B cell (primary cell): ENCODE results near the gene TIMM21. TPM values are rescaled to one million over a fixed set of nuclear protein-coding genes. Genes with fewer than 3 reads are reported as not detected.

Experiments
- ATAC-seq: fragments of 200-7000 bp; cut with Tn5 transposase; one replicate; pipeline ENCODE4 v1.10.0; 2021; ENCODE audit warnings: low read depth, mild to moderate bottlenecking, moderate number of reproducible peaks, moderate library complexity
- CTCF ChIA-PET: fragments of 350-600 bp; sonication (Branson Sonifier 250); formaldehyde crosslinking; loops from one replicate; lab custom pipeline; 2021; ENCODE audit warnings: antibody characterized with exemption, inconsistent platforms; lab: Charles Lee
- POLR2A ChIA-PET: fragments of 350-600 bp; sonication (Branson Sonifier 250); formaldehyde crosslinking; loops from one replicate; lab custom pipeline; 2021; ENCODE audit warnings: antibody characterized with exemption; lab: Charles Lee
- DNase-seq: peaks from one replicate; pipeline ENCODE4 v3.0.0; 2013
- H2AFZ ChIP-seq: 2 replicates; pipeline ENCODE4 v1.6.1; 2012; ENCODE audit warnings: mild to moderate bottlenecking, low read depth, low read length; ENCODE audit not compliant: insufficient read depth, poor library complexity, severe bottlenecking
- H3K27ac ChIP-seq, 2 donors: 1 replicate in 1 of 2; 2 replicates in 1 of 2; pipeline ENCODE4 v1.5.1; 2012 to 2013; ENCODE audit warnings: low read length in 2 of 2, mild to moderate bottlenecking in 2 of 2, moderate library complexity in 1 of 2
- H3K27me3 ChIP-seq, 4 experiments: fragments of 200-600 bp in 1 of 4; sonication (generic) in 1 of 4; replicated peaks in 1 of 4; 1 replicate in 2 of 4; 2 replicates in 2 of 4; pipeline versions ENCODE4 v1.6.1 to v1.7.0; 2013 to 2016; ENCODE audit warnings: low read length in 3 of 4, mild to moderate bottlenecking in 2 of 4, mixed read lengths in 1 of 4, moderate library complexity in 1 of 4; ENCODE audit not compliant: insufficient read depth in 4 of 4, control insufficient read depth in 3 of 4; ENCODE audit errors: control extremely low read depth in 1 of 4
- H3K36me3 ChIP-seq, 2 experiments: replicated peaks in 1 of 2; 1 replicate in 1 of 2; 2 replicates in 1 of 2; pipeline versions ENCODE4 v1.6.1 to v1.7.1; 2013; ENCODE audit warnings: low read length in 1 of 2; ENCODE audit not compliant: insufficient read depth in 2 of 2, control insufficient read depth in 1 of 2; ENCODE audit errors: control extremely low read depth in 1 of 2, extremely low read depth in 1 of 2
- H3K4me1 ChIP-seq, 2 donors: fragments of 200-600 bp in 1 of 2; sonication (generic) in 1 of 2; 1 replicate in 1 of 2; 2 replicates in 1 of 2; pipeline versions ENCODE4 v1.5.1 to v1.6.1; 2013 to 2017; ENCODE audit warnings: low read length in 2 of 2; ENCODE audit not compliant: control insufficient read depth in 2 of 2, insufficient read depth in 2 of 2
- H3K4me2 ChIP-seq: replicated peaks from 2 replicates; pipeline ENCODE3; 2012; ENCODE audit warnings: mild to moderate bottlenecking, low read depth, low read length; ENCODE audit not compliant: poor library complexity, severe bottlenecking
- H3K4me3 ChIP-seq, 5 experiments: fragments of 200-600 bp in 1 of 5; sonication (generic) in 1 of 5; 1 replicate in 3 of 5; 2 replicates in 2 of 5; pipeline versions ENCODE4 v1.5.1 to v1.7.0; 2011 to 2016; ENCODE audit warnings: low read length in 4 of 5, mild to moderate bottlenecking in 4 of 5, low read depth in 2 of 5, control low read depth in 1 of 5, moderate library complexity in 1 of 5; ENCODE audit not compliant: insufficient read depth in 1 of 5; ENCODE audit errors: control extremely low read depth in 1 of 5, extremely low read depth in 1 of 5
- H3K79me2 ChIP-seq: fragments of 200-600 bp; sonication (generic); one replicate; pipeline ENCODE4 v1.6.0; 2016; ENCODE audit warnings: low read length; ENCODE audit not compliant: control insufficient read depth, insufficient read depth
- H3K9ac ChIP-seq: fragments of 200-600 bp; sonication (generic); 2 replicates; pipeline ENCODE4 v1.6.1; 2017; ENCODE audit warnings: mild to moderate bottlenecking, low read length, moderate library complexity
- H3K9me3 ChIP-seq, 3 donors: one replicate each; pipeline versions ENCODE4 v1.6.1 to v1.7.1; 2013; ENCODE audit warnings: low read length in 2 of 3; ENCODE audit not compliant: control insufficient read depth in 2 of 3, insufficient read depth in 1 of 3; ENCODE audit errors: control extremely low read depth in 1 of 3
- H4K20me1 ChIP-seq: 2 replicates; pipeline ENCODE4 v1.6.0; 2012; ENCODE audit warnings: mild to moderate bottlenecking, low read length; ENCODE audit not compliant: insufficient read depth, control insufficient read depth, poor library complexity, severe bottlenecking
- H3K27ac Mint-ChIP-seq: one replicate; pipeline ENCODE4 v1.8.0; 2021; ENCODE audit warnings: mixed read lengths
- H3K27me3 Mint-ChIP-seq: one replicate; pipeline ENCODE4 v1.8.0; 2021; ENCODE audit warnings: mixed read lengths
- H3K4me1 Mint-ChIP-seq: one replicate; pipeline ENCODE4 v1.8.0; 2021; ENCODE audit warnings: mixed read lengths
- H3K4me3 Mint-ChIP-seq: one replicate; pipeline ENCODE4 v1.8.0; 2021; ENCODE audit warnings: mixed read lengths
- H3K9me3 Mint-ChIP-seq: one replicate; pipeline ENCODE4 v1.8.0; 2022; ENCODE audit warnings: mixed read lengths; ENCODE audit not compliant: insufficient read depth
- CTCF ChIP-seq: fragments of 200-600 bp; IDR thresholded peaks from one replicate; pipeline ENCODE4 v1.8.0; 2022; ENCODE audit warnings: antibody characterized with exemption, mild to moderate bottlenecking
- EZH2 ChIP-seq: IDR thresholded peaks from 2 replicates; pipeline ENCODE4 v1.6.1; 2012; ENCODE audit warnings: borderline replicate concordance, low read depth, mild to moderate bottlenecking, moderate library complexity, low read length; ENCODE audit not compliant: insufficient read depth, poor library complexity, severe bottlenecking
- WGBS: methylation state at CpG from one replicate; pipeline ENCODE4 v1.1.5; 2013; ENCODE audit warnings: missing lambda C conversion rate; ENCODE audit not compliant: insufficient coverage; 5-methylcytosine and 5-hydroxymethylcytosine counted together
- intact Hi-C: fragments of 100-400 bp; cut with micrococcal nuclease; formaldehyde crosslinking; loops from one replicate; pipeline ENCODE4 v1.10.0; 2022
- polyA plus RNA-seq: library from polyadenylated mRNA; depleted of rRNA; stranded (reverse); fragments of >200 nt; gene quantifications from 2 replicates; pipeline ENCODE4 v1.2.3, GENCODE V29; 2012
- total RNA-seq, 2 donors: library from RNA; stranded (reverse); fragments of 120-200 nt in 1 of 2; gene quantifications; 1 replicate in 1 of 2; 2 replicates in 1 of 2; pipeline versions ENCODE4 v1.2.3 to v1.2.4, GENCODE V29; 2013 to 2022

TIMM21 gene
- total and polyA plus RNA-seq, 2 donors (not counting 1 experiment from before 2014, with no cell fraction given) = 22.9 to 25.0 TPM

GRCh38 chr18:74140582-74140981 lies 7.7 kb upstream of the TIMM21 start:
- Histone ChIP-seq H3K27me3 (peaks cover 0 to 3% (median 0%) of the 10 kb centered on the region in 4 experiments), H4K20me1 (no peaks in the 10 kb centered on the region), H3K9me3 (no peaks in the 10 kb centered on the region), H3K4me1 (no peaks in the 10 kb centered on the region), H3K27ac (no peak overlapping the region), H3K4me2 (no peak overlapping the region), H3K36me3 (no peaks in the 10 kb centered on the region), H3K4me3 (no peak overlapping the region), H2AFZ (no peak overlapping the region), H3K79me2 (no peaks in the 10 kb centered on the region), H3K9ac (no peak overlapping the region)
- Mint-ChIP-seq H3K27me3 (peaks cover 36% of the 10 kb centered on the region), H3K9me3 (no peaks in the 10 kb centered on the region), H3K27ac (no peak overlapping the region), H3K4me1 (no peaks in the 10 kb centered on the region), H3K4me3 (no peak overlapping the region)
- intact Hi-C loops = no loop called here
- POLR2A ChIA-PET = no interaction called here
- TF ChIP-seq CTCF (no peak), EZH2 (no peak)
- no peak for DNase-seq
- CTCF ChIA-PET = interaction anchor here (1.0 kb wide), 1 partner anchor 14 kb away, joined by 3 read pairs; no protein-coding TSS in a partner anchor
- no CpG with 5 or more reads among the region's 1 CpG for WGBS
- ATAC-seq = no peak

DNA sequence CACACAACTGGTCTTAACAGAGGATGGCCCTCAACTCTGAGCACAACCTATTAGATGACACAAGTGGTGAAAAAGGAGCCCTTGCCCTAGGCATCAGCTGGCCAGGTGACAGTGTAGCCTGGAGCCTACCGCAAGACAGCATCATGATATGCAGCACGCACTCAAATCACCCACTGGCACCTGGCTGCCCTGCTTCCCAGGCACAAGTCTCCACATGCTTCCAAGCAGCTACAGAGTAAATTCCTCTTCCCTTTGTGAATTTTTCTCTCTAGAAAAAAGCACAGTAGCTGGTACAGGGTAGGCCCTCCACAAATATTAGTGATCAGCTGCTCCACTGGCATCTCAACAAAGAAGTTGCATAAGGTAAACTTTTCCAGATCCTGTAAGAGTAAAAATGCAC lies 6.7 kb upstream of the TIMM21 start:
- Mint-ChIP-seq H3K9me3 (no peaks in the 10 kb centered on the region), H3K4me1 (no peaks in the 10 kb centered on the region), H3K27me3 (peaks cover 36% of the 10 kb centered on the region), H3K4me3 (no peak overlapping the region), H3K27ac (no peak overlapping the region)
- intact Hi-C loops = no loop called here
- Histone ChIP-seq H3K36me3 (no peaks in the 10 kb centered on the region), H3K27ac (no peak overlapping the region), H3K4me2 (no peak overlapping the region), H4K20me1 (no peaks in the 10 kb centered on the region), H3K4me1 (no peaks in the 10 kb centered on the region), H3K27me3 (peaks cover 0 to 3% (median 0%) of the 10 kb centered on the region in 4 experiments), H3K9ac (no peak overlapping the region), H3K9me3 (no peaks in the 10 kb centered on the region), H2AFZ (no peak overlapping the region), H3K79me2 (no peaks in the 10 kb centered on the region), H3K4me3 (no peak overlapping the region)
- POLR2A ChIA-PET = no interaction called here
- CTCF ChIA-PET = no interaction called here
- DNase-seq (no peak), ATAC-seq (no peak)
- TF ChIP-seq CTCF (no peak), EZH2 (no peak)
- 100% methylated on average over 2 of the region's 2 CpGs for WGBS
